NAMALWA (cell line): ENCODE results near the gene SLC13A5.
"Not testable (repeated sequence)": the region's sequence is repeated elsewhere in the genome, so short reads cannot be mapped to it uniquely, and the experiment has no call there.

Source experiments
- DNase-seq: peaks from one replicate; pipeline ENCODE4 v3.0.0-alpha.2; 2015; ENCODE audit warnings: low spot score

The SLC13A5 gene

DNA sequence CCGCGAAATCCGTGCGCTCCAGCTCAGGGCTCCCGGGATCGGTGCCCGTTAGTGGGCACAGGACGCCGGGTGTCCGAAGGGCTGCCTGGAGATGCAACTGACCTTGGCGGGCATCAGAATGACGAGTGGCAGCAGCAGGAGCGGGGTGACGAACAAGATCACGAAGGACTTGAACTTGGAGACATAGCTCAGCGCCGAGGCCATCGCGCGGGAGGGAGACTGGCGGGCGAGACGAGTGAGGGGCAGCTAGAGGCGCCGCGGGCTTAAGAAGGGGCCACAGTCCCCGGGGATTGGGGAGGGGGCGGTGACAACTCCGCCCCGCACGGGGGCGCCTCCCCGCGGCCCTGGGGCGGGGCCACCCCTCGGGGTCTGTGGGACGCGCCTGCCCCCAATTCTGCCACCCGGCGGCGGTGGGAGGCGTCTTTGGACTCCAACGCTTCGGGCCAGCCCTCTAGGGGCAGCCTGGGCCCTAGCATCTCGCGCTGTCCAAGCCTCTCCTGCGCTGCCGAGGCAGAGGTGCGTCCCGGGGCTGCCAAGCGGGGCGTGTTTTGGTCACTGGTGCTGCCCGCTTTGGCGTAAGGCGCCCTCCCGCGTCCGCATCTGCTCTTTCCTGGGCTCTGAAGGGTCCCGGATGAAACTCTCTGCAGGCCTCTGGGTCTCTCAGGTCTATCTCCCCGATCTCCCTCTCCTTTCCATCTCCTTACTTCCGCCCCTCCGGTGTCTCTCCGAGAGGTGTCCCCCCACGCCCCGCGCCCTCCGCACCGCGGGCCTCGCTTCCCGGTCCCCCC is at the start of gene SLC13A5:
TSS of gene SLC13A5 (minus strand) at position 240 of the 788 bp plus-strand sequence. CDS start at position 204, 36 bp downstream.
- no peak for DNase-seq

DNA sequence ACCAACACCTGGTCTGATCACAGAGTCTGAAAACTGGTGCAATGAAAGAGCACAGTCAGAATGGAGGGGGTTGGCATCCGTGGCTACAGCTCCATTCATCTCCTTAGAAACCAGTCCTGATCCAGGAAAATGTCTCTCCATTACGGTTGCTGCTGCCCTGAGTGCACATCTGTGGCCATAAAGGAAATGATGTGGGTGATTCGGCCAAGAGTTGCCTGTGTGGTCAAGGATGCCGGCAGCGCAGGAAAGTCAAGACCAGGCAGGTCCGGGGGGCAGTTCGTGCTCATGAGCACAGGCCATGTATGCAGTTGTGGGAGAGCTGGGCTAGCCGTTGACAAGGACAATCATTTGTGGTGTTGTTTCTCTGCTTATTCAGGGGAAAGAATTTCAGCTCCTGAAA is 48.6 kb upstream of the SLC13A5 start:
- DNase-seq: no peak

DNA sequence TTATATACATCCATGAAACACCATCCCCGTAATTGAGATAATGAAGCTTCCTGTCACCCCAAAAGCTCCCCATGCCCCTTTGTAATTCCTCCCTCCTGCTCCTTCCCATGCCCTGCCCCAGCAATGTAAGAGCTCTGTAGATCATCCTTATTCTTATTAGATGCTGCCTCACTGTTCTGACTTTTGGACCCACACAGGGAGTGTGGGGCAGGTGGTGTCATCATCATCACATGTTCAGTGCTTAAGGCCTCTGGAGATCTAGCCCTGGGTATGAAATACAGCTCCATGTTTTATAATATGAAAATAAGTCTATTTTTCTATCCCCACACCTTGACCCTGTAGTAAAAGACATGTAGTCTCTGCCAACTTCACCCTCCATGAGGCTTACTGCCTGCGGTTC is 44.6 kb upstream of the SLC13A5 start:
- no peak for DNase-seq

DNA sequence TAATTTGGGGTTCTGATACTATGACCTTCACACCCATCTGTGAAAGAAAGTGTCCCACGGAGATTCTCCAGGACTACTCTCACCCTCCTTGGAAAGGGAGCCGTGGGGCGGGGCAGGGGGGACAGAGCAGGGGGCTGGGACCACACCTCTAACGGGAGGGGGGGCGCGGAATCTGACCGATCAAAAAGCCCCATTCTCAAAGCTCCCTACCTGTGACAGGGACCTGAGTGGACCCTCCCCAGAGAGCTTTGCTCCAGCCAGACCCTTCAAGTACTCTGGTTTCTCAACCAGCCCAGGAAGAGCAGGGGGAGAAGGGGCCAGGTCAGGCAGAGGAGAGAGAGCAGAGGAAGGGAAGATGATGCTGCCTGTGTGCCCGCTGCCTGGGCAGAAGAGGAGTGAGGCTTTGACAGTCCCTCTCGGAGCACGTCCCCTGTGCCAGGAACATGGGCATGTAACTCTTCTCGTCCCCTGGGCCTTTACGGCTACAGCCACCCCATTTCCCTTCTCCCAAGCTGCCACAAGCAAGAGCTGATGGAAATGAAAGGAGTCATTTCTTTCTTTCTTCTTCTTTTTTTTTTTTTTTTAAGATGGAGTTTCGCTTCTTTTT is 43.4 kb upstream of the SLC13A5 start:
- no peak for DNase-seq

DNA sequence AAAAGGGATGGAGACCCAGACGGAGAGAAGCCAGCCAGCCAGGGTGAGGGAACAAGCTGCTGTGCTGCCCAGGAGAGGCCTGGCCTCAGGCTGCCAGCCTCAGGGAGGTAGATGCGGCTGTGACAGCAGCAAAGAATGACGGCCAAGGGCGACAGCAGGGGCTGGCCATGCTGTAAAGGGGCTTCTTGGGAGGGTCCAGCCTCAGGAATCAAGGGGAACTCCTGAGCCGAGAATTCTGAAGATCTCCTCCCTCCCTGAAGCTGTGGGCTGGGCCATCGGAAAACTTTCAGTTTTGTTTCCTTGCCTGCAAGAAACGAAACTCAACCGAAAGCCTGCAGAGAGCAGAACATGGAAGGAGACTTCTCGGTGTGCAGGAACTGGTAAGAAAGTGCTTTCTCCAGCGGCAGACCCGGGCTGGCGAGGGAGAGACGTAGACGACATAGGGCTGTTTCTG is 42.6 kb upstream of the SLC13A5 start, which contains the start of gene XAF1:
TSS of gene XAF1 (plus strand) at position 316 of the 454 bp plus-strand sequence. CDS start at position 349, 33 bp downstream.
- DNase-seq: peak; percentile 35

DNA sequence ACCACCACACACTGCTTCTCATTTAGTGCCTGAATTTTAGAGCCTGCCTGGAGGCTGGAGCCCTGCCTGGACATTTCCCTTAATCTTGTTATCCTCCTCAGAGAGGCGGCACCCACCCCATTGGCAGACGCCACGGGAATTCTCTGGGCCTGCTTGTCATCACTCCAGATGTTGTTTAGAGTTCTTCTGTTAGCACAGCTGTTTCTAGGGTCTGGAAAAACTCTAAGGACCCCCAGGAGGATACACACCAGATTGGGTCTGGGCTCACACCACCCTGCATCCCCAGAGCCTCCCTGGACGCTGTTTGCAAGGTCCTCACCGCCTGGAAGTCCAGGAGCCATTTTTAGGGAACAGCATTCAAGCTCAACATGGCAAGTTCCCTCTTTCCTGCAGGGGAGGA is 42.1 kb upstream of the SLC13A5 start:
- no peak for DNase-seq

DNA sequence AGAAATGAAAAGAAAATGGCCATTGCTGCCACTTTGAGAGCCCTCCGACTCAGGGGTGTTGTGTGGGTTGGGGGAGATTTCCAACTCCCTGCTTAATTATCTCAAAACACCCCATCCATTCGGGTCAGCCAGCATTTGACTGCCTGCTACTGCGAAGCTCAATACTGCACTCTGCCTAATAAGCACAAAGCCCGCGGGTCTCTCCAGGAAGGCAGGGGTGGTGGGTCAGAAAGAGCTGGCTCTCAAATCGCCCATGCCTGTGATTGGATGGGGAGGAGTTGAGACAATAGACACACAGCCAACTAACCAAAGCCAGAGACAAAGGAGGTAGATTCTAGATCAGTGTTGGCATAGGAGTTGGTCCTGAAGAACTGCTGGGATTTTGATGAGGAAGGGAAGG is 40.4 kb upstream of the SLC13A5 start:
- DNase-seq: no peak

DNA sequence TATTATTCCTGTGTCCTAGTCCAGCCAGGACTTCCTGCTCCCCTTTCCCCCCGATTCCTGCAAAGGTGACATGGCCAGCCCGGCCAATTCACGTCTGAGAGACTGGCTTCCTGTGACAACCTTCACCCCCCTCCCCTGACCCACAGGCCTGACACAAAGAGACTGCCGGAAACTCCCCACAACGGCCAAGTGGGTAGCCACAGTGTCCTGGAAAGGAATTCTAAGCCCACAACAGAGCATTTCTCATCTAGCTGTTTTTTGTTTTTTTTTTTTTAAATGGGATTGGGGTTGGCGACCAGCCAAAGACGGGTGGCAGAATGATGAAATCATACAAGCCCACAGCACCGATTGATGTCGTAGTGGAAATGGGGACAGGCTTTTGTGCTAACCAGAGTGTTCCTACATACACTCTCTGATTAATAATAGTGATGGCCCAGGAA is 39.9 kb upstream of the SLC13A5 start:
- DNase-seq: no peak

DNA sequence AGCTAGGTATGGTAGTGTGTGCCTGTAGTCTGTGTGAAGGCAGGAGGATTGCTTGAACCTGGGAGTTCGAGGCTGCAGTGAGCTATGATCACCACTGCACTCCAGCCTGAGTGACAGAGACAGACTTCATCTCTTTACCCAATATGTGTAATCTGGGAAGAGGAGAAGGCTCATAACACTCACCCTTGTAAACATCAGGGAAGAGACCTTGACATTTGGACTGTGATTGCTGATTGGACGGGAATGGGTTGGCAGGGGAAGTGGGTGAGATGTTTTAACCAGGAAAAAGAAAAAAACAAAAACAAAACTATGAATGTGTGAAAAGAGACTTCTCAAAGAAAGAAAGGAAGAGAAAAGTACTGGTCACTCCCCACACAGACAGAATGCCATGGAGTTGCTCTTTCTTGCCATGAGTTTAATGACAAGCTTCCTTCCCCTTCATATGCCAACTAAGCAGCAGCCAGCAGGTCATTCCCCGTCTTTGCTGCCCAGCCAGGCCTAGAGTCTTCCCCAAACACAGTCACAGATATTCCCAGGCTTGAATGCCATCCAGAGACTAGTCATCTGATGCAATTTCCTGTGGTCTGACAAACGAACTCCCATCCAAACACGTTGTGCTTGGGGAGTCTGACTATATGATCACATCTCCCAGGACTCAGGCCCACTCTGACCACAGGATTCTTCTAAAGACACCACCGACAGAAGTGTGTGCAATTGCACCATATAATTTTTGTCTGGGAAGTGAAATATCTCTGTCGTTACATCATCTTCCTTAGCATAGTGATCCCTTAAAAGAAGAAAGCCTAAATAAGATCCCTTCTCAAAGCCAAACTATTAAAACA is 39.1 kb upstream of the SLC13A5 start:
- DNase-seq: no peak

DNA sequence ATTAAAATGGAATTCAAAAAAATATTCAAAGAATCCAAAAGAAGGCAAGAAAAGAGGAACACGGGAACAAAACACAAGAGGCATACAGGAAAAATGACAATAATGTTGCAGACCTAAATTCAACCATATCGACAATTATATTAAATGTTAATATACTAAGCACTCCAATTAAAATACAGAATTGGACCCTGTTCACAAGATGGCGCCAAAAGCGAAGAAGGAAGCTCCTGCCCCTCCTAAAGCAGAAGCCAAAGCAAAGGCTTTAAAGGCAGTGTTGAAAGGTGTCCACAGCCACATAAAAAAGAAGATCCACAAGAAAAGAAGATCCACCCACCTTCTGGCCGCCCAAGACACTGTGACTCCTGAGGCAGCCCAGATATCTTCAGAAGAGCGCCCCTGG is 36.4 kb upstream of the SLC13A5 start:
- peak; percentile 8 for DNase-seq

DNA sequence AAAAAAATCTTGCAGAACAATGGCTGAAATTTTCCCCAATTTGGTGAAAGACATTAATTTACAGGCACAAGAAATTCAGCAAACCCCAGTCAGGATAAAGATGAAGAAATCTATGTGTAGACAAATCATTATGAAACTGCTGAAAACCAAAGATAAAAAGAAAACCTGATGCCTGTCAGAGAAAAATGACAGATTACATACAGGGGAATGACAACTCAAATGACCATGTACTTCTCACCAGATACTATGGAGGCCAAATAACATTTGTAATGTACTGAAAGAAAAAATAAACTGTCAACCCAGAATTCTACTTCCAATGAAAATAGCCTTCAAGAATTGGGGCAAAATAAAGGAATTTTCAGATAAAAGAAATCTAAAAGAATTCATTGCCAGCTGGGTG is 35.4 kb upstream of the SLC13A5 start:
- DNase-seq: no peak

DNA sequence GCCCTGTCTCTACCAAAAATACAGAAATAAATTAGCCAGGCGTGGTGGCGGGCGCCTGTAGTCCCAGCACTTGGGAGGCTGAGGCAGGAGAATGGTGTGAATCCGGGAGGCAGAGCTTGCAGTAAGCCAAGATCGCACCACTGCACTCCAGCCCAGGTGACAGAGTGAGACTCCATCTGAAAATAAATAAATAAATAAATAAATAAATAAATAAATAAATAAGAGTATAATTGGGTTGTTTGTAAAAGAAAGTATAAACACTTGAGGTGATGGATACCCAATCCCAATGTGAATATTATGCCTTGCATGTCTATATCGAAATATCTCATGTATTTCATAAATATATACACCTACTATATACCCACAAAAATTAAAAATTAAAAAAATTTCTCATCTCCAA is 33.5 kb upstream of the SLC13A5 start:
- DNase-seq: not testable (repeated sequence)

DNA sequence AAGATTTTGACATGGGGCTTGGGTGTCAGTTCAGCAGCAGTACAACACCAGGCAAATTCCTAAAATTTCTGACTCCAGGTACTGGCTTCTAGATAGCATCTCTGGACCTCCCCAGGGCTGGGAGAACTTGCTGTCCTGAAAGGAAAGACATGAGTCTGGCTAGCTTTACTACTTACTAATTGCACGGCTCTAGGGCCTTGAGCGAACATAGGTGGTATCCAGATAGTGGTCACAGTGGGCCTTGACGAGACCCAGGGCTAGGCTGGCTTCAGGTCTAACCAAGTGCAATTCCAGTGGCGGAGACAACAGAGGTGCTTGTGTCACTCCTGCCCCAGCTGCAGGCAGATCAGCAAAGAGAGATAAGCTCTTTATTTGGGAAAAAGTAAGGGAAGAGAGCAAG is 16.4 kb upstream of the SLC13A5 start:
- DNase-seq: no peak

DNA sequence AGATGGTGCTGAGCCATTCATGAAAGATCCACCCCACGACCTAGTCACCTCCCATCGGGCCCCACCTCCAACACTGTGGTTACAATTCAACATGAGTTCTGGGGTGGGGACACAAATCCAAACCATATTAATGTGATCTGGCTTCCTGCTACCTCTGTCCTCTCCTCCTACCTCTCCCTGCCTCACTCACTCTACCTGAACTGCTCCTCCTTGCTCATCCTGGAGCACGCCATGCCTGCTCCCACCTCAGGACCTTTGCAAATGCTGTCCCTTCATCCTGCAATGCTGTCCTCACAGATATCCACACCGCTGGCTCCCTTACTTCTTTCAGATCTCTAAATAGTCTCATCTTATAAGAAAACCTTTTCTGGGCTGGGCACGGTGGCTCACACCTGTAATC is 10.8 kb upstream of the SLC13A5 start:
- DNase-seq: no peak

DNA sequence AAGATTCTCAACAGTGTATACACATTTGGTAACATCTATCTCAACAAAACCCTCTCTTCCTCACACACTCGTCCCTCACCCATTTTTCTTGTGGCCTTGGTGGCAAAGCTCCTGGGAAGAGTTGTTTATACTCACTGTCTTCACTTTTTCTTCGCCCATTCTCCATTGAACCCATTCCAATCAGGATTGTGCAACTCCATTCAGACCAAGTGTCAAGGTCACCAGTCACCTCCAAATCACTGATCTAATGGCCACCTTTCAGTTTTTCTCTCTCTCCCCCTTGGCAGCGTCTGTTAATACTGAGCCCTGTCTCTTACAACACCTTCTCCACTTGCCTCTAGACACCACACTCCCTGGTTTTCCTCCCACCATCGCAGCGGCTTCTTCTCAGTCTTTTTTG is 8.6 kb upstream of the SLC13A5 start:
- no peak for DNase-seq

DNA sequence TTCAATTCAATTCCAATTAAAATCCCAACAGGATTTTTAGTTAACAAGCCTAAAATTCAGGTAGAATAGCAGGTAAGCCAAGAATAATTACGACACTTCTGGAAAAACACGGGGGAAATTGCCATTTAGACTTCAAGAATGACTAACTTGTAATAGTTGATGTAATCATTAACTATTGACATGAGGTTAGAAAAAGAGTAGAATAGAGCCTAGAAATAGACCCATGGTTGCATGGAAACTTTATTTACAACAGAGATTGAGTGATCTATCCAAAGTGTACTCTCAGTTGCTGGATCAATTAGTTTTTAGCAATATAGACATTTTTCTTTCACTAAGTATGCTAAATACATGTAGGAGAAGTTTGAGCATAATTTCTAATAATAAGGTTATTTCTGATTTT is 3.6 kb upstream of the SLC13A5 start:
- no peak for DNase-seq

DNA sequence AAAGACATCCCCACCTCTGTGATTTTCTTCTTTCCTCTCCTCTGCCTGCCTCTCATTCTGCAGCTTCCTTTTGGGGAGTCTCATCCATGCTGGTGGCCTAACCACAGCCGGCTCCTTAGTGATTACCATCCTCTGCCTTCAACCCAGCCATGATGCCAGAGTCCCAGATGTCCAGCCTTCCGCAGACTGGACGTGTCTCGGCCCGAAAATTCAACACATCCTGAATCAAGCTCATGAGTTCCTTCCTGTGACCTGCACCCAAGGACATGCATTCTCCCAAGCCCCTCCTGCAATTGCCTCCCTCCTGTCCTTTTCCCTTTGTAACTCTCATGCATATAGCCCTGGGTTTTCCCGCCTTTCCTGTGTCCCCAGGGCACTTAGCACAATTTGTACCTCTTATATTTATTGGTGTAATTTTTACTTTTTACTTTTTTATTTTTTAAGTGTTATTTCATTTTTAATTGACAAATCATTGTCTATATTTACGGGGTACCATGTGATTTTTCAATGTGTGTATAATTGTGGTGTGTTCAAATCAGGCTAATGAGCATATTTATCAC is 1.2 kb upstream of the SLC13A5 start:
- no peak for DNase-seq

DNA sequence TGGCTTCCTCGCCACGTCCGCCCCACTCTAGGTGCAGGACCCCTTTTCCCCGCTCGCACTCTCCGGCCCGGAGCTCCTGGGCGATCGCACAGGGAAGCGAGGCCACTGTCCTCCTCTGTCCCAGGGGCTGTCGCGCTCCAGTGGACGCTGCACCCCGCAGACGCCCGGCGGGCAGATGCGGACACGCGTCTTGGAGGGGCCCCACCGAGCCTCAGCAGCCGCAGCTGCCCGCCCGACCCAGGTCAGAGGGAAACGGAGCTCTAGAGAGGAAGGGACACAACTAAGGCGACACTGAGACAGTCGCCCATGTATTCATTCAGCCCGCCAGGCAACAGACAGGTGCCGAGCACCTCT is 726 bp upstream of the SLC13A5 start:
- no peak for DNase-seq

DNA sequence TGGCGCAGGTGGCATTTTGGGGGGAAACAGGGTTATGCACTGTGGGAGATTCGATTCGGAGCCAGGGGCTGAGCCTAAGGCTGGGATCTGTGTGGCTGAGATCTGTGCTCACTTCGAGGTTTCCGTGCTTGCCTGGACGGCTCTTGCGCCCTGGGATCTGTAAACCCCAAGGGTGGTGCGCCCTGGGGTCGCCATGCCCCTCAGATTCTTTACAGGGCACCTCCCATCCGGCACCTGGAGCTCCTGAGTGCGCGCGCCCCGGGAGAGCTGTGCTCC is 377 bp downstream of the SLC13A5 start:
- DNase-seq: no peak

DNA sequence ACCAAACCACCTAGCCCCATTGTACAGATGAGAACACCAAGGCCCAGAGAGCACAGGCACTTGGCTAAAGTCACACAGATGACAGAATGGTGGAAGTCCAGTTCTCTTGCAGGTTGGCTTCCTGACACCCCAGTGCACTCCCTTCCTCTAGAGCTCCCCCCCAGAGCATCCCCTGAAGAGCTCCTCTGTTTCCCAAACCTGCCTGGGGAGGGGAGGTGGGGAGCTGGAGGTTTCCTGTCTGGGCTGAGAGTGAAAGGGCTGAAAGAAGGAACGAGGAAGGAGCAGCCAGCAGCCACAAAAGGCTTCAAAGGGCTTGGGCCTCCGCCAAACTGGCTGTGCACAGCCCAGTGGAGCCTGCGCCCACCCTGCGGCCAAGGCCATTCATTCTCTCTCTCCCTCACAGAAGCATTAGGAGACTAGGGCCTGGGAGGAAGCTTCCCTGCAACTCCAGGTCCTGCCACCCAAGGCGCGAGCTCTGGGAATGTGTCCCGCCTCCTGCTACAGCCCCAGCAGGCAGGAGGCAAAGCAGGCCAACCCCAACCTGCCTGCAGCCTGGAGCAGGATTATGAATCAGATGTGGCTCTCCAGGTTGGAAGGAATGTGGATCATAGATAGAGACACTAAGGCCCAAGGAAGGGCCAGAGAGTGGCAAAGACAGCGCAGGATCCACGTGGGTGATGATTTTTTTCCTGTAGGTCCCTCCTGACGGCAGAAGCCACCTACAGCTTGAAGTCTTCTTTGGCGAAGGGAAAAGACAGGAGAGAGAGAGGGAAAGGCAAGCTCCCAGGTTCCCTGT is 913 bp downstream of the SLC13A5 start:
- no peak for DNase-seq

DNA sequence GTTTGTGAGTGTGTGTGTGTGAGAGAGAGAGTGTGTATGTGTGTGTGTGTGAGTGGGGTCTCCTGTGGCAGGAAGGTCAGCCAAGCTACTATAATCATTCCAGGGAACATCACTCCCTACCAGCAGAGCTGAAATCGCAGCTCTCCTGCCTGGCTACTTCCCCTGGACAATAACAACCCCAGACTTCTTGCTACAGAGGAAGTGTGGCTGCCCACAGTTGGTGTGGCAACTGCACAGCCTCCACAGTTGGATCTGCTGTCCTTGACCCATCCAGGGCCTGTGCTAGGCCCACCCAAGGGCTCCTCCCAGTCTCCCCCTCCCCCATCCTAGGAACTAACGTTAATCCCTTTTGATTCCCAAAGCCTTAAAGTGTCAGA is 1.5 kb downstream of the SLC13A5 start:
- no peak for DNase-seq
